Activated CD4-positive, CD25-positive, alpha-beta regulatory T cell treated with anti-CD3 and anti-CD28 coated beads, Interleukin-2, amount 50 U/mL, for 24 hours (primary cell): ENCODE data around the gene SEPTIN2.
"Not testable (repeated sequence)": the region's sequence is repeated elsewhere in the genome, so short reads cannot be mapped to it uniquely, and the experiment has no call there.

Source experiments
- ATAC-seq, 2 donors: fragments of 150-1000 bp; cut with Tn5 transposase; one replicate each; pipeline ENCODE4 v1.10.0; 2021; ENCODE audit warnings: mild to moderate bottlenecking in 1 of 2, moderate library complexity in 1 of 2

SEPTIN2 gene

GRCh38 chr2:241315879-241316631 is at the start of gene SEPTIN2:
Gene SEPTIN2 (plus strand): TSS chr2:241315925. CDS start chr2:241324233, 8,308 bp downstream.
- ATAC-seq = peak; percentile 39 to 47

DNA sequence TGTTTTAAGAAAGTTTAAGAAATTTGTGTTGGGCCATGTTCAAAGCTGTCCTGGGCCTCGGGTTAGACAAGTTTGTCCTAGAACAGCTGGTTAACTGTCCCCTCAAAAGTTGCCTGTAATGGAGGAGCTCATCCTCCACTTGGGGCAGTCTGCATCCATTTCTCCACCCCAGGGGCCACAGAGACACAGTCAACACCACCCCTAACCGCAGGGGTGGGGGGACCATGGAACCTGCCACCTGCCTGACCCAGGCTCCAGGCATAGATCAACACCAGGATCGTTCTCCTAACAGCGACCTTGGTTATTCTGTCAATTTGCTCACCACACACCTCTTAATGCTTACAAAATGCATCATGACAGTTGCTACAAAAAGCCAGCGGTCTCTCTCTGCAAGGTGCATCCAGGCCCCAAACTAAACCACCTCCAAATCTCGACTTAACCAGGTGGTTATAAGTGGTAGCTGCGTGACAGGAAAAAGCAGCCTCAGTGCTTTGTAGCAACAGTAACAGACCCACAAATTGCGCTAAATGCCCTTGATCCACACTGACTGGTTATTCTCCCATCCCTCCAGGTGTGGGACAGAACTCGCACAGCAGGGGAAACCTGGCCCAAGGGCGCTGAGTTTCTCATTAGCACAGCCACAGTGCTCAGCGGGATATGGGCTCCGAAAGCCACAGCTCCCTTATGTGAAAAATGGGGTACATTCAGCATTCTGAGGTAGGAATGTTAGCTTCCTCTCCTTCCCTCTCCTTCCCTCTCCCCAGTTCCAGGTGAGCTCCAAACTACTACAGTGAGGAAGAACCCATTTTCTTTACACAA is 48.3 kb upstream of the SEPTIN2 start:
- no peak for ATAC-seq

DNA sequence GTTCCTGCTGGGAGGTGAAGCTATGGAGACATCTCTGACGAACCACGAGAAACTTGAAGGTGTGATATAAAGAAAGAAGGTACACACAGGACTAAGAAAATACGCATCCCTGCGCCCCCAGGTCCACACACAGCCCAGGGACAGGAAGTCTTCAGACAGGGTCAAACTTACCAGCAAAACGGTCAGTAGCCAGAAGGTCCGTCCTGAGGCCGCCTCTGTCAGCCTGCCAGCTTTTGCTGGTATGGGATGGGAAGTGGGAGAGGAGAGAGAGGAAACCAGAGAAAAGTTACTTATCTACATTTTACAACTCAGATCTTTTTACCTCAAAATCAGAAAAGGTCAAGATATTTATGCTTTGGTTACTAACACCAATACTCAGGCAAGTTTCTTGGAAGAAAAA is 47.4 kb upstream of the SEPTIN2 start:
- no peak for ATAC-seq

- no peak for ATAC-seq
Observed at GRCh38 chr2:241268716-241269445, 46.8 kb upstream of the SEPTIN2 start.

- no peak for ATAC-seq
Observed at GRCh38 chr2:241269707-241270520, 45.8 kb upstream of the SEPTIN2 start.

GRCh38 chr2:241270531-241270930 is 45.2 kb upstream of the SEPTIN2 start:
- no peak for ATAC-seq

DNA sequence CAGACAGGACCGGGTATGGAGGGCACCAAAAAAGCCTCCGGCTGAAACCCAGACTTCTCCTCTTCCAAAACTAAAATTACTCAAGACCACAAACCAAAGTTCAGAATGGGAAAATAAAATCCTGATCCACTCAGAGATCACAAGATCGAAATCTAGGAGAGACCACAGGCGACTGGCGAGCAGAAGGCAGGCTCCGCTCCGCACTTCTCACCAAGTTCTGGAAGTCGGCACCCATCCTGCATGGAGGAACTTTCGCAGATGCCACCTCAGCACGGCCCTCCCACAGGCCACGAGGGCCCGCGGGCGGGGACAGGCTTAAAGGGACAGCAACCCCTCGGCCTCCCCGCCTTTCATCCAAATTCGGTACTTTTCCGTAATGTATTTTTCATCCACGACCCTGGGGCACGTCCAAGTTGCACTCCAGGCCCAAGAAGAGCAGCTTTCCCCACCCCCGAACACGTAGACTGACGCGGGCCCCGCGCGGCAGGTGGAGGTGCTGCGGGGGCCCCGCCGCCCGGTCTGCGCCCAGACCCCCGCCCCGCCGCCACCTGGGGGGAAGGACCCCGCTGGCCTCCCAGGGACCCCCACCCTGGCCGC is 43.9 kb upstream of the SEPTIN2 start:
- peak; percentile 66 to 68 for ATAC-seq

DNA sequence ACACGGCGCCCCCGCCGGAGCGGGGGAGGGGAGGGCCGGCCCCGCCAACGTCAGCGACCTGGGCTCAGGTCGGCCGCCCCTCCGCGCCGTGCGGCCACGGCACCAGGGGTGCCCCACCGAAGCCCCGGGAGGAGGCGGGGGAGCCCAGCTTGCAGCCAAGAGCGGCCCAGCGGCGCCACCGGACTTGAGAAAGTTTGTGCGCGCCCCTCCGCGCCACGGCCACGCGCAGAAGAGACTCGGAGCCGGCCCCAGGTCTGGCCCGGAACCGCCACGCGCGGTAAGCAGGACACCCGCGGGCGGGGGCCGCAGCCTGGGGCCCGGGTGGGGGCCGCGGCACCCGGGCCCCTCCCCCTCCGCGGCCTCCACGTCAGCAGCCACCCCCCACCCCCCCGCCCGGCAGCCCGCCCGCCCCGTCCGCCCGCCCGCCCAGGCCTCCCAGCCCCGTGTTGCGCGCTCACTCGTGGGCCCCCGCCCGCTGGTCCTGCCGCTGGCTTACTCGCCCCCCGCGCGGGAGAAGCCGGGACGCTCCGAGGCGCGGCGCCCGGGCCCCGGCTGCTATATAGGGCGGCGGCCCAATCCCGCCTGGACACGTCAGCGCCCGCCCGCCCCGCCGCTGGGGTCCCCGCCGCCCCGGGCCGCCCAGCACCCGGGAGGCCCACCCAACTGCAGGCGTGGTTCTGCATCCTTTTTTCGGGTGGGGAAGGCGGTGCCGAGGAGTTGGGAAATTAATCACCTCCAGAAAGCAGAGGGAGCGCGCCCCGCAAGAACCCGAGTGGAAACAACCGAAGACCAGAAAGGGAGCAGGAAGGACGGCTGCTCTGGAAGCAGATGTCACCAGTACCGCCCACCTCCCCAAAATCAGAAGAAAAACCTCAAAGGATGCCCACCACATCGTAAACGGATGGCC is 43.2 kb upstream of the SEPTIN2 start:
- ATAC-seq = peak; percentile 73 to 82

DNA sequence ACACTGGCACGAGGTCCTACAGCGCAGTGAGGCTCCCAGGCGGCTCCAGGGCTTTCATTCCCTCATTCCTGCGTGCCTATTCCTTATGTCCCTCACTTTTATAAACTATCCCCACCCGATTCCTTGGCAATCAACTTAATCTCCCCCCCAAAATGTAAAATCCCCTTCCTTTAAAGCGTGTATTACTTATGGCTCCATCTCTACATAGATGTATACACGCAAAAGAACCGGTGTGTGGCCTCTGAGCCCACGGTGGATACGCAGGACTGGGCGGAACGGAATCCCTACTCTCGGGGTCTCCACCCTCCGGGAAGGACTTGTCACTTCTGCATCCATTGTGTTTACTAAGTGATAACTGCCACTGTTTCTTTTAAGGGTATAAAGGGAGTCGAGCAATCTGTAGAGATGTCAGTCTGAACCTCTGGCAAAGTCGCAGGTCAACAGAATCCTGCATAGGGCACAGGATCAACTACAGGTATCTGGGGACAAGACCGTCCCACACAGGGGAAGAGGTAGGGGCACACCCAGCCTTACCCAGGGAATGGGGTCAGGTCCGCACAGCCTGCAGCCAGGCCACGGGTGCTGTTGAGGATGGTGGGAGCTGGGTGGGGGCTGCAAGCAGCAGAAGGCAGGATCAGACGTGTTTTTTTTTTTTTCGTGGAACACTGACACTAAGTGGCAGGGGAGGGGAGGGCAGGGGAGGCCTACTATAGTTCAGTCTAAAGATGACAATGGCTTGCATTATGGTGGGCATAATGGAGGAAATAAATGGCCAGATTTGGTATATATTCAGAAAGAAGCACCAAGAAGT is 42.3 kb upstream of the SEPTIN2 start:
- ATAC-seq = no peak

DNA sequence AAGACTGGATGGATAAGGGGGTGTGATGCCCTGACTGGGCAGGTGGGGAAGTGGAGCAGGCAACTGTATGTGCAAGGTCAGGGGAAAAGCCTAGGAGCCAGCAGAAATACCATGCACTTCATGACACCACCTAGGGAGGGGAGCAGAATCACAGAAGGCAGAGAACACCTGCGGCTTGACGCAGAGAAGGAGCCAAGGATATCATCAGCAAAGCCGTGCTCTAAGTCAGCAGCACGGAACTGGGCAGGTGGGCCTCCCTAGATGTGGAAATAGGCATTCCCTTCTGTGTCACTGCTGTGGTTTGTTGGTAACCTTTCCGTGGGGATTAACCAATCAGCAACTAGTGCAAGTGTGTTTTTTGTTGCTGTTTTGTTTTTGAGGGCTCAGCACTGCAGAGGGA is 41.6 kb upstream of the SEPTIN2 start:
- no peak for ATAC-seq

GRCh38 chr2:241275504-241275903 is 40.2 kb upstream of the SEPTIN2 start:
- no peak for ATAC-seq

DNA sequence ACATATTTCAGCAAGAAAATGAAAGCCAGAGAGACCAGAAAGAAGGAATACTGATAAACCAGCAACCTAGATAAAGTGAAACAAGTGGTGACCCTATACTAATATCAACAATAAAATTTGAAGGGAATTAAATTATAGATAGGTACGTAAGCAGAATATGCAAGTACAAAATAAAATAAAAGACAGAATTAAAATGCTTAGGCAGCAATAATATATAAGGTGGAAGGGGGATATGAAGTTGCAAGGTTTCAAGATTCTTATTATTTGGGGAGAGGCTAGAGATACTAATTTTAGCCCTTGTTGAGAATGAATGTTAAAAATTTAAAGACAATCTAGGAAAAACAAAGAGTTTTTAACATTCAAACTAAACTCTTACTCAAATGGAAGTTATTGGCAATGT is 39.8 kb upstream of the SEPTIN2 start:
- no peak for ATAC-seq

DNA sequence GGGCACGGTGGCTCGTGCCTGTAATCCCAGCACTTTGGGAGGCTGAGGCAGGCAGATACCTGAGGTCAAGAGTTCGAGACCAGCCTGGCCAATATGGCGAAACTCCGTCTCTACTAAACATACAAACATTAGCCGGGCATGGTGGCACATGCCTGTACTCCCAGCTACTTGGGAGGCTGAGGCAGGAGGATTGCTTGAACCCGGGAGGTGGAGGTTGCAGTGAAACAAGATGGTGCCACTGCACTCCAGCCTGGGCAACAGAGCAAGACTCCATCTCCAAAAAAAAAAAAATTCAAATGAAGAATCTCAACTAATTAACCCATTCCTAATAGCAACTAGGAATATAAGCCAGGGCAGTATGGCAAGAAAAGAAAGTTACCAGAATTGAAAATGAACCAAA is 37.4 kb upstream of the SEPTIN2 start:
- not testable (repeated sequence) for ATAC-seq

DNA sequence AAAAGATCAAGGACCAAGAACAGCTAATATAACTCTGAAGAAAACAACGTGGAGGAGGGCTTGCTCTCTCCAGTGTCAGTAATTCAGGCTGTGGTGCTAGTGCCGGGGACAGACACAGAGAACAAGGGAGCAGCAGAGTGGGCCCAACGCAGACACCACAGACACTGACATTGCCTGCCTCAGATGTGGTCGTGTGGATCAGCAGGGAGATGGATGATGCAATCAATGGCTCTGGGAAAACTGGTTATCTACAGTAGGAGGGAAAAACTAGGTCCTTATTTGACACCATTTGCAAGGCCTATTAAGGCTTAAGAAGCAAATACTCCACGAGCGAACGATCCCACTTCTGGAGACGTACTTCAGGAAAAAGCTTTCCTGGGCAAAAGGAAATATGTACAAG is 36.3 kb upstream of the SEPTIN2 start:
- ATAC-seq = no peak

- no peak for ATAC-seq
Observed at GRCh38 chr2:241279828-241280227, 35.9 kb upstream of the SEPTIN2 start.

GRCh38 chr2:241280291-241280690 is 35.4 kb upstream of the SEPTIN2 start:
- no peak for ATAC-seq

- no peak for ATAC-seq
Observed at GRCh38 chr2:241282555-241282954, 33.2 kb upstream of the SEPTIN2 start.

DNA sequence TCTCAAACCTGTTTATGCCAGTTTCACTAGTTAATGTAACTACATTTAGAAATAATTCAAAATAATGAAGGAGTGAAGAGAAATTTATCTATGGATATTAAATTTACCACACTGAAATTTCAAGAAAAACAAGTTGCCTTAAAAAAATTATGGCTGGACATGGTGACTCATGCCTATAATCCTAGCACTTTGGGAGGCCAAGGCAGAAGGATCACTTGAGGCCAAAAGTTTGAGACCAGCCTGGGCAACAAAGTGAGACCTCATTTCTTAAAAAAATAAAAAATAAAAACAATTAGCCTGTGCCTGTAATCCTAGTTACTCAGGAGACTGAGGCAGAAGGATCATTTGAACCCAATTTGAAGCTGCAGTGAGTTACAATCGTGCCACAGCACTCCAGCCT is 30.1 kb upstream of the SEPTIN2 start:
- no peak for ATAC-seq

GRCh38 chr2:241286348-241287090 is 29.2 kb upstream of the SEPTIN2 start:
- no peak for ATAC-seq
